Glutamatergic neuron (in vitro differentiated cells): ENCODE data around the gene BCO2. TPM values are rescaled to one million over a fixed set of nuclear protein-coding genes. Genes with fewer than 3 reads are reported as not detected.

Experiments used
- DNase-seq: peaks from one replicate; pipeline ENCODE4 v3.0.0; 2022
- H3K27ac Mint-ChIP-seq: one replicate; pipeline ENCODE4 v1.8.0; 2020; ENCODE audit warnings: mild to moderate bottlenecking, mixed read lengths, inconsistent platforms; ENCODE audit not compliant: unreplicated experiment
- H3K27me3 Mint-ChIP-seq: one replicate; pipeline ENCODE4 v1.8.0; 2020; ENCODE audit warnings: mild to moderate bottlenecking, moderate library complexity, mixed read lengths, inconsistent platforms; ENCODE audit not compliant: unreplicated experiment
- H3K36me3 Mint-ChIP-seq: one replicate; pipeline ENCODE4 v1.8.0; 2020; ENCODE audit warnings: mild to moderate bottlenecking, mixed read lengths, inconsistent platforms; ENCODE audit not compliant: unreplicated experiment
- H3K4me1 Mint-ChIP-seq: one replicate; pipeline ENCODE4 v1.8.0; 2020; ENCODE audit warnings: mild to moderate bottlenecking, low read depth, mixed read lengths, inconsistent platforms; ENCODE audit not compliant: unreplicated experiment
- H3K4me3 Mint-ChIP-seq: one replicate; pipeline ENCODE4 v1.8.0; 2020; ENCODE audit warnings: mild to moderate bottlenecking, mixed read lengths, inconsistent platforms; ENCODE audit not compliant: unreplicated experiment
- H3K9me3 Mint-ChIP-seq: one replicate; pipeline ENCODE4 v1.8.0; 2020; ENCODE audit warnings: mild to moderate bottlenecking, moderate library complexity, mixed read lengths, inconsistent platforms; ENCODE audit not compliant: unreplicated experiment
- total RNA-seq: library from RNA; stranded (reverse); fragmentation: NEBNext Ultra II Directional; extraction: Animal tissue kit (Norgen Biotek cat#: 25700); gene quantifications from one replicate; pipeline ENCODE4 v1.2.1, GENCODE V29; 2021; ENCODE audit not compliant: unreplicated experiment
- TF ChIP-seq, protein P1 (sequence below): fragments of 200-600 bp; sonication (generic); IDR thresholded peaks from one replicate; pipeline ENCODE4 v1.5.0; 2021; ENCODE audit not compliant: partially characterized antibody, unreplicated experiment

The BCO2 gene
- total RNA-seq, 1 donor from 2014 or later, result 2.6 TPM

GRCh38 chr11:112163875-112164685 is 11.2 kb upstream of the BCO2 start, which contains the start of gene IL18:
TSS of gene IL18 (minus strand) at chr11:112164094. CDS start at chr11:112155053, 9,041 bp downstream.
- H3K4me1 Mint-ChIP-seq, result no peaks in the 10 kb centered on the region
- DNase-seq, result no peak
- H3K27ac Mint-ChIP-seq, result no peak within 1 kb of the TSS
- no peak within 1 kb of the TSS for H3K4me3 Mint-ChIP-seq
- H3K36me3 Mint-ChIP-seq, result no peaks in the 10 kb centered on the region
- peaks cover 3% of the 10 kb centered on the region for H3K27me3 Mint-ChIP-seq
- no peaks in the 10 kb centered on the region for H3K9me3 Mint-ChIP-seq
- TF ChIP-seq, protein P1, sequence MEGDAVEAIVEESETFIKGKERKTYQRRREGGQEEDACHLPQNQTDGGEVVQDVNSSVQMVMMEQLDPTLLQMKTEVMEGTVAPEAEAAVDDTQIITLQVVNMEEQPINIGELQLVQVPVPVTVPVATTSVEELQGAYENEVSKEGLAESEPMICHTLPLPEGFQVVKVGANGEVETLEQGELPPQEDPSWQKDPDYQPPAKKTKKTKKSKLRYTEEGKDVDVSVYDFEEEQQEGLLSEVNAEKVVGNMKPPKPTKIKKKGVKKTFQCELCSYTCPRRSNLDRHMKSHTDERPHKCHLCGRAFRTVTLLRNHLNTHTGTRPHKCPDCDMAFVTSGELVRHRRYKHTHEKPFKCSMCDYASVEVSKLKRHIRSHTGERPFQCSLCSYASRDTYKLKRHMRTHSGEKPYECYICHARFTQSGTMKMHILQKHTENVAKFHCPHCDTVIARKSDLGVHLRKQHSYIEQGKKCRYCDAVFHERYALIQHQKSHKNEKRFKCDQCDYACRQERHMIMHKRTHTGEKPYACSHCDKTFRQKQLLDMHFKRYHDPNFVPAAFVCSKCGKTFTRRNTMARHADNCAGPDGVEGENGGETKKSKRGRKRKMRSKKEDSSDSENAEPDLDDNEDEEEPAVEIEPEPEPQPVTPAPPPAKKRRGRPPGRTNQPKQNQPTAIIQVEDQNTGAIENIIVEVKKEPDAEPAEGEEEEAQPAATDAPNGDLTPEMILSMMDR, result no peak

GRCh38 chr11:112165049-112165448 is 10.3 kb upstream of the BCO2 start:
- H3K27ac Mint-ChIP-seq, result no peak overlapping the region
- H3K9me3 Mint-ChIP-seq, result no peaks in the 10 kb centered on the region
- TF ChIP-seq, protein P1, result no peak
- peaks cover 3% of the 10 kb centered on the region for H3K27me3 Mint-ChIP-seq
- H3K4me1 Mint-ChIP-seq, result no peaks in the 10 kb centered on the region
- no peak overlapping the region for H3K4me3 Mint-ChIP-seq
- H3K36me3 Mint-ChIP-seq, result no peaks in the 10 kb centered on the region
- no peak for DNase-seq

DNA sequence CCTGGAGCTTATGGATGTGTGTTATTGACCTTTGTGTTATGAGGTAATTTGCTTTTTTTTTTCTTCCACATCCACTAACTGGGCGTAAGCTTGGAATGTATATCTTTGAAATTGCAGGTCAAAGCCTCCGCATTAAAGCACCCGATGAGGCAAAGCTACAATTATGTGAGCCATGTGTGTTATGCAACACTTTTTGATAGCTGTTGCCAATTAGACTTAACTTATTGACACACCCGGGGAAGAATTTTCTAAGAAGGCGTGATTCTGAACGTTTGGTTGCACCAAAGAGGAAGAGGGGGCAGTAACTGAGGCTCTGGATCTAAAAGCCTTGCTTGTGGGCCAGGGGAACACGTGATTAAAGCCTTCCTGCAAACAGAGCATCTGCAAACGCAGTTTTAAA is 8.8 kb upstream of the BCO2 start:
- Mint-ChIP-seq H3K36me3 (no peaks in the 10 kb centered on the region), H3K27ac (no peak overlapping the region)

GRCh38 chr11:112167145-112167544 is 8.2 kb upstream of the BCO2 start, which contains the start of gene TEX12:
TSS of gene TEX12 (plus strand) at chr11:112167372. CDS start at chr11:112169269, 1,897 bp downstream.
- no peak within 1 kb of the TSS for H3K27ac Mint-ChIP-seq
- no peak for DNase-seq
- H3K36me3 Mint-ChIP-seq, result no peaks in the 10 kb centered on the region
- no peak within 1 kb of the TSS for H3K4me3 Mint-ChIP-seq
- no peaks in the 10 kb centered on the region for H3K4me1 Mint-ChIP-seq
- no peaks in the 10 kb centered on the region for H3K27me3 Mint-ChIP-seq
- TF ChIP-seq, protein P1, result no peak
- no peaks in the 10 kb centered on the region for H3K9me3 Mint-ChIP-seq

More for the DNA sequence above, 8.8 kb upstream of the BCO2 start:
- no peaks in the 10 kb centered on the region for H3K27me3 Mint-ChIP-seq
- H3K4me1 Mint-ChIP-seq, result no peaks in the 10 kb centered on the region
- H3K9me3 Mint-ChIP-seq, result no peaks in the 10 kb centered on the region
- no peak for DNase-seq
- H3K4me3 Mint-ChIP-seq, result no peak overlapping the region
- TF ChIP-seq, protein P1, result no peak

- H3K36me3 Mint-ChIP-seq, result no peaks in the 10 kb centered on the region
- H3K9me3 Mint-ChIP-seq, result no peaks in the 10 kb centered on the region
- no peak overlapping the region for H3K4me3 Mint-ChIP-seq
- DNase-seq, result no peak
- H3K4me1 Mint-ChIP-seq, result no peaks in the 10 kb centered on the region
- H3K27ac Mint-ChIP-seq, result no peak overlapping the region
- TF ChIP-seq, protein P1, result no peak
- no peaks in the 10 kb centered on the region for H3K27me3 Mint-ChIP-seq
Measured at GRCh38 chr11:112172362-112172994, 2.8 kb upstream of the BCO2 start.
